KG1 (cell line): ENCODE data around the gene ANTXR1.

Experiments
- DNase-seq: peaks from one replicate; lab custom pipeline; 2025; lab: John Stamatoyannopoulos, UW

Gene ANTXR1

DNA sequence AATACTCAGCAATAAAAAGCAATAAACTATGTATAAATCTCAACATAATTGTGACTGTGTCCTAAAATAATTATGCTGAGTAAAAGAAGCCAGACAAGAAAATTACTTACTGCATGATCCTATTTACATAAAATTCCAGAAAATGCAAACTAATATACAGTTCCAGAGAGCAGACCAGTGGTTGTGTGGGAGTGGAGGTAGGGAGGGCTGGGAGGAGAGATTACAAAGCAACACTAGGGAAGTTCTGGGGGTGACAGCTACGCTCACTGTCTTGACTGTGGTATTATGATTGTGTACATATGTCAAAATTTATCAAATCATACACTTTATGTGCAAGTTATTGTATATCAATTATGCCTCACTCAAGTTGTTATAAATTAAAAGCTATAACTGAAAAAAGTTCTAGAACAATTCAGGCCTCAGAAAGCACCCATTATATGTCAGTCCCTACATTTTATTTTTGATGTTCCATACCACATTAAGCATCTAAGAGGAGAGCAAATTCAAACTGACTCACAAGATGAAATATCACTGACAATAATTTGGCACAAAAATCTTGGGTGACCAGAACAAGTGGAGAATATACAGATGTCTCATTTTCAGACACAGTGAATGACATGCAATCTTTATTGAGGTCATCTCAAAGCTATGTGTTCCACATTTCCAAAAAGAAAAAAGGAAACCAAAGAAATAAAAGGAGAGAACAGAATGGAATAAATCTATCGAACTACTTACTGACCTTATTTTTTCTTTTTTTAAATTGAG, 85.1 kb downstream of the ANTXR1 start:
- no peak for DNase-seq

DNA sequence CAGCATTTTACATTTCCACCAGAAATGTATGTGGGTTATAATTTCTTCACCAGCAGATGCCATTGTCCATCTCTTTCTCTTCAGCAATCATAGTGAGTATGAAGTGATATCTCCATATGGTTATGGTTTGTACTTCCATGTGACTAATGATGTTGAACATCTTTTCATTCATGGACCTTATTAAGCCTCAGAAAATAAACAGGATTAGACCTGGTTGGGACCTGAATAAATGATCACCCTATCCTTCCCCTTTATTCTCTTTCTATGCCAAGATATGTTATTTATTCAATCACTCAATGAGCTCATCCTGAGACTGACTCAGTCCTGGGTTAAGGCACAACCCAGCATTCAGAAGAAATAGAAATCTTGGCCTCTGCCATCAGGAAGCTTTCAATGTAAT, 86.6 kb downstream of the ANTXR1 start:
- DNase-seq = no peak

DNA sequence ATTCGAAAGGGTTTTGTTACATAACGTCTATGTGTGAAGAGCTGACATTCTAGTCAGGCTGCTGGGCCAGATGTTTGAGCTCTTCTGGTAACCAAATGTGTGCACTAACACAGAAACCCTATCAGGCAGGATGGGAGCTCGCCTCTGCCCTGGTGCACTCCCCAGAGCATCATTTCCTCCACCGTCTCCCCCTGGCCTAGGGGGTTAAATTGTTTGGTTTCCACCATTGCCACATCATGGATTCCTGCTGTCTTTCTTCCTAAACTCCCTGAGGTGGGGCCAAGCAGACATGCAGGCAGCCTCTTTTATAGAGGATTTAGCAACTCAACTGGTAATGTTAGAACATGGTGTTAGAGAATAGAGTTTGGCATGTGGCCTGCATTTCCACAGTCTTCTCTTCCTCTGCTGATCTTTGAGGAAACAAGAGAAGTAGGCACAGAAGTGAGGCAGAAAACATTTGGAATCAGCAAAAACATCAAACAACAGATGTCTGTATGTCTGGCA, 87.3 kb downstream of the ANTXR1 start:
- DNase-seq = no peak

DNA sequence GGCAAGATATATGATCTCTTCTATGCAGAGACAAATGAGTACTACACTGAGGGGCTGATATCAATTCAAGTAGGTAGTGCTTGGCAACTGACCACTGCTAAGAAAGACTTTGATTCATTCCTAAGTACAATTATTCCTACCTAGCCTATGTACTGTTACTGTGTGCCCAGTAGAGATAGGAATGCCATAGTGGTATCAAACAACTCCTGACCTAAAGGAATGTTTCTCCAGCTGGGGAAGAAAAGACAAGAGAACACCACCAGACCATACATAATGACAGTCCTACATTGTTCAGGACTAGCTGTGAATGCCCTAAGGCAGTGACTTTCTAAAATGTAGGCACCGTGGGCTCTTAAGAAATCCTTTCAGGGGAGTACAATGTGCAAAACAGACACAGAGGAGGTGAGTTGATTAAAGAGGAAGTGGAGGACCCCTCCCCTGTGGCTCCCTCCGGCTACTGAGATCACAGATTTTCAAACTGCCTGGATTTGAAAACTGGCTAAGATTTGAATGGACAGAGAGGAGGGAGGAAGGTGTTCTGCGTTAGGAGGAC, 89.1 kb downstream of the ANTXR1 start:
- DNase-seq = no peak

DNA sequence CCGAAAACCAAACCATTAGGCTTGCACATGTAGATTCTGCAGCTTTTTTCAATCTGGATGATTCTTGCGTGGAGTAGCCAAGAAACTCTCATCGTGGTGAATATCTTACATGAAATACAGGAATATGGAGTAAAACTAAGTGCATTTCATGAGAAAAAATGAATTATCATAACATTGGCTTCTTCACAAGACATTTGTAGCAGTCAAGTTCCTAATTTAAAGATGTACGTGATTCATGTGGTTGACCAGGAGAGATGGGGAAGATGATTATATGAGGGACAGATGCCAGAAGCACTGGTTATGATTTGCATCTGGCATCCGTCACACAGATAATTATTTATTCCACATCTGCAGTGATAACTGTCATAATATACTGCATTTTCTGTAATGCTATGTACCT, 90.4 kb downstream of the ANTXR1 start:
- DNase-seq = no peak

DNA sequence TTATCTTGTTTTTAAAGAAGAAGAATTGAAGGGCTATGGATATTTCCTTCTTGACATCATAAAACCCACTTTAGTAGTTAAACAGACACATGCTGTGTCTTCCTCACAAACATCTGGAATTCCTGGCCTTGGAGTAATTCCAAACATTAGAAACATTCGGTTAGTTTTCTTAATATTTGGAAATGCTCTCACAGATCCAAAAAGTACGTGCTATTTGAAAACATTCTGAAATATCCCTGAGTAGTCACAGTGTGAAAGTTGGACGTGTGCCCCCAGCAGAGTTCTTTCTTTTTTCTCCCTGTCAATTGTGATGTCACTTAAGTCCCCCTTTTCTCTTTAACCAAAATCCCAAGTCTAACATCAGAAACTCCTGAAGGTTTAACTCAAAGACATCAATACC, 91.3 kb downstream of the ANTXR1 start:
- no peak for DNase-seq

DNA sequence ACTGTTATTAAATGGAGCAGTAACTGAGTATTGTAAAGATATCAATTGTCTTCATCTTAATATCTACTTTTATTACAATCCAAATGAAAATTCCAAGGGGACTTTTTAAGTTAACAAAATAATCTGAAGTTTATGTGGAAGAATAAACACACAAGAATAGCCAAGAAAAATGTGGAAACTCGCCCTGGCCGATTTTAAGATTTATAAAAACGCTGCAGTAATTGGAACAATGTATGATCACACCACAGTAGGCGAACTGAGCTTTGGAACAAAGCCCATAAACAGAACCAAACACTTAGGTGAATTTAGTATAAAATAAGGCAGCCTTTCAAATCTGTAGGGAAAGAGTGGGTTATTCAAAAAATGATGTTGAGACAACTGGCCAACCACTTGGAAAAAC, 96.3 kb downstream of the ANTXR1 start:
- DNase-seq = no peak

DNA sequence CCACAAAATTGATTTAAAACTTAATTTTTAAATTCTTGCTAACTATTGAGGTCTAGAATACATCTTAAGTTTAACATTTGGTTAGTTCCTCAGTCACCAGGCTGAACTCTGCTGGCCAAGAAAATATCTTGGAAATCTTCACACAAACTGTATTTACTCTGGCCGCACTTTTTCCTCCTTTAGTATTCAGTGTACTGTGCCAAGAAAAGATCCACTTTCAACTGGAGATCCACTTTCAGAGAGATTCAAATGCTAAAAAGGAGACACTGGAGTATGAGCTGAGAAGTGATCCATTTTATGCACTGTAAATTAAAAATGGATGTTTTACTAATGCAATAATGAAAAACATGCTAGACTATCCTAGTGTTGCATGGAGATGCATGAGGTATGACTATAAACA, 98.1 kb downstream of the ANTXR1 start:
- DNase-seq = no peak

DNA sequence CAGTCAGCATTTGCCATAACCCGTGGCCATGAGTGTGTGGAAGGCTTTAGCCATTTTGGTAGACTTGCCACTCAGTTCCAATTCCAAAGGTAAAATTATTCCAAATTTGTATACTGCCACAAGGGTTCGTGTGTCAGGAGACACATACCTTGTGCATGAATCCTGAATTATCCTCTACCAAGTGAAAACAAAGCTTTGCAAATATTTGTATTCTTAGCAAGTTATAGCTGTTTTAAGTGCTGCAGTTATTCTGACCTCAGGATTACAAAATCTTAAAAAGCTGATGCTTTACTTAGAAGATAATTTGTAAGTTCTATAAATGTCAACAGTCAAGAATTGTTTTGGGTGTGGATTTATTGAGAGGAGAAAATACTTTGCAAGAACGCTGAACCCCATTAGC, 100.6 kb downstream of the ANTXR1 start:
- no peak for DNase-seq

DNA sequence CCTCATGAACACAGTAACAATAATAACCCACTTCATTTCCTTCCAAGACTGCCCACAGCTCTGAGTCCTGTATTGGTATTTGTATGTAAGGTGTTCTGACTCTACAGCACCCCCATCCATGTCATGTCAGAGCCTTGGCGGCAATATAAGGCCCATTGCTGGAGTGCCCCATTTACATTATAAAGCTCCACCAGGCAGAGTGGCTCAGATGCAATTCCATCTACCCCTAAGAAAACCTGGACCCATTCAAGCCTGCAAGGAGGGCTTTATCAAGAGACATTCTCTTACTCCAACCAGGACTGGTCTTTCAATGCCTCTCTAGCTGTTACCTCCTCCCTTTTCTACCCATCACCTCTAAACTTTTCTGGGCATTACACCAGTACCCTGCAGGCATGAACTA, 101.6 kb downstream of the ANTXR1 start:
- no peak for DNase-seq

DNA sequence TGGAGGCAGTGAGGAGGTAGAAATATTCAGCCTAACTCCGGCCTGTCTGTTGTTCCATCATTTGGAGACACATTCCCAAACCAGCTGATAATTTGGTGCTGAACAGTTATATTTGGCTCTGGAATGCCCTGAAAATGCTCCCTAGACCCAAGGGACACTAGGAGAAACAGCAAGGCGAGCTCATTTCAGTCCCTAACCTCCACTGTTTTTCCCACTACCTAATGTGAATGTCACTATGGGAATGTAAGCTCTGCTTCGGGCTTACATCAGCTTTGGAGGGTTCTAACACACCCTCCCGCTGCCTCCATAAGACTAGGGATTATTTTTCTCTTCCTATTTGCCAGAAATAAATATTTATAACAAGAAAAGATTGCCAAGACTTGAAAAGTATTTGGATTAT, 103.5 kb downstream of the ANTXR1 start:
- no peak for DNase-seq

DNA sequence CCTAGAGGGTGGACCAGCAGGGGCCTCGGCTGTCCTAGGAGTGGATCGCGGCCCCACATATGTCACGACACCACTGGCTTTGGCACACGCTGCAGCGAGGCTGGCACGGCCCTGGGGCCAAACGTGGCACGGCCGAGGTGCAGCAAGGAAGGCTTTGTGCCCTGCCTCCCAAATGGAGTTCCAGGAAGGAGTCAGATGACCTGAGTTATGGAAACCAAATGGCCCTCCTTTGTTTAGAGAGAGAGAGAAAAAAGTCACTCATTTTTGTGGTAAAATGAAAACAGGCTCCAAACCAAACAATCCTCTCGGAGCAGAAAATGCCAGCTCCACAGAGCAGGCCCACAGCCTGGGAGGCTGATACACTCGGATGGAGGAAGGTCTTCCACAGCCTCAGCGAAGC, 105.6 kb downstream of the ANTXR1 start:
- DNase-seq = no peak

DNA sequence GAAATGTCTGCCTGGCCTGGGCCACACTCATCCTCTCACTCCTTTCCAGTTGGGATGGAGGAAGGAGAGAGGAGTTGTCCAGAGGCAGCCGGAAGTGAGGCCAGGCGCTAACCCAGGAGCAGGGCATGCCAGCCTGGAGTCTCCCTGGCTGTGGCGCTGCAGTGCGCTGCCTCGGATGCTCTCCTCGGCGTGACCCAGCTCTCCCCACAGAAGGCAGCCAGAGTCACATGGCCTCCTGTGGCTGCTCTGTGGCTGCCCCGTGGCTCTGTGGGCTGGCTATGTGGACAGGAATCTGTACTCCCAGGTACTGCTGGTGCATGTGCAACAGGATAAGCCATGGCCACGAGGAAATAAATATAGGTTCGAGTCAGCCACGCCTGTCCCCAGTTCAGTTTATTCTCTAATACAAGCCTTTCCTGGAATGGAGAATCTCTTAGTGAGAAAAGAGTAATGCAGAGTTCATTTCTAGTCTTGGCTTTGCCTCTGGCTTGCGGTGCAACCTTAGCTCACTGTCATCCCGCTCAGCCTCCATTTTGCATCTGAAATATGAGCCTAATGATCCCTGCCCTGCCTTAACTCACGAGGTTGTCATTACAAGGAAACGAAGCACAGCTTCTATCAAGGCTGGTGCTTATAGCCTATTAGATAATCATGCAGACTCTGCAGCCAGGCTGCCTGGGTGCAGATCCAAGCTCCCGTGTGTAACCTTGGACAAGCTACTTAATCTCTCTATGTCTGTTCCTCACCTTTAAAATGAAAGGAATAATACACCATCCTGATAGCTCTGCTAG, 106.3 kb downstream of the ANTXR1 start:
- DNase-seq = no peak

DNA sequence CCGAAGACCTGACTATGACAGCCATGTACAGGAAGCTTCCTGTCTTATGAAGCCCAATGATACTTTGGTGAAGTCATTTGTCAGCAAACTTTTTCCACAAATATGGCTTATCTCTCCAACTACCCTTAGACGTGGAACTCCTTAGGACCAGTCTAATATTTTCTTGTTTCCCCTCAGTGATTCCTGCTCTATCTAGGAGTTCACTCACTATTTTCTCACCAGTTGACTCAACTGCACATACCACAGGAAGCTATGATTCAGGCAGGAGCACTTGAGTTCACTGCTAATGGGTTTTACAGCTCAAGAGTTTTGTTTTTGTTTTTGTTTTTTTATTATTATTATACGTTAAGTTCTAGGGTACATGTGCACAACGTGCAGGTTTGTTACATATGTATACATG, 109.3 kb downstream of the ANTXR1 start:
- DNase-seq = no peak

DNA sequence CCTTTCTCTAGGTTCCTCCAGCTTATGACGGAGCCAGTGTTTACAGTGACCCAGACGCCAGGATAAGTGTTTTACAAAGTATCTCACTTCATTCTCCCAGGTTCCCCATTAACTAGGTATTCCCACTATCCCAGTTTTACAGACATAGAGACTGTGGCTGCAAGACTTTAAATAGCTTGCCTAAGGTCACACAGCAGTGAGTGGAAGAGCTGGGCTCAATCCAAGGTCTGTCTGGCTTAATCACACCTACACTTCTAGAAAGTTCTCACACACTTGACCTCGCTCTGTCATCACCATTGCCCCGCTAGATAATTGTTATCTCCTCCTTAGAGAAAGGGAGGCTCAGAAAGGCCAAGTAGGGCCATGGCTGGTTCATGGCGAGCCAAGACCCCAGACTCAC, 110.2 kb downstream of the ANTXR1 start:
- no peak for DNase-seq

DNA sequence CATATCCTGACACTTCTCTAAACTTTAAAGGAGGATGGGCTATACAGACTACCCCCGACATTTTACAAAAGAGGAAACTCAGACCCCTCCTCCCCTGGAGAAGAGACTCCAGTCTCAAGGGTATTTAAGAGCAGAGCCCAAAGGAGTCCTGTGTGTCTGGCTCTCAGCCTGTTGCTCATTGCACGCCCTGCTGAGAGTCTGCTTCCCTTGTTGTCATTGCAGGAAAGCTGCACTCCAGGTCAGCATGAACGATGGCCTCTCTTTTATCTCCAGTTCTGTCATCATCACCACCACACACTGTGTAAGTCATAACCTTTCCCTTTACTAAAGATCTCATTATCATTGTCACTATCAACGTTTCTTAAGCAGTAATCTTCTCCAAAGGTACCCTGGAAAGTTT, 111.4 kb downstream of the ANTXR1 start:
- DNase-seq = no peak

DNA sequence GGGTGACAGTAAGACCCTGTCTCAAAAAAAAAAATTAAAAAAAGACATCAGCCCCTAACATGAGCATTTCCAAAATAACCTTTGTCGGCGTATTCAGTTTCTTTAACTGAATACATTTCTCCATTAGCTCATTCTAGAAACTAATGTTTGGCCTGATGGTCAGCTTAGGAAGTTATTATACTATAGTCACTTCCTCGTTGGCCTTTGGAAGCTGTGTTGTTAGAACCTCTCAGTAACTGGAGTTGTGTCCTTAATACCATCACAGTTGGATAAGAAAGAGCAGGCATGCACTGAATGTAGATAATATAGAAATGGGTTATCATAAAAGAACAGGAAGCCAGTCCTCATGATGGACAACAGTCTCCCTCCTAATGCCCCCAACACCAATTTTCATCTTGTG, 112.8 kb downstream of the ANTXR1 start:
- DNase-seq = no peak

DNA sequence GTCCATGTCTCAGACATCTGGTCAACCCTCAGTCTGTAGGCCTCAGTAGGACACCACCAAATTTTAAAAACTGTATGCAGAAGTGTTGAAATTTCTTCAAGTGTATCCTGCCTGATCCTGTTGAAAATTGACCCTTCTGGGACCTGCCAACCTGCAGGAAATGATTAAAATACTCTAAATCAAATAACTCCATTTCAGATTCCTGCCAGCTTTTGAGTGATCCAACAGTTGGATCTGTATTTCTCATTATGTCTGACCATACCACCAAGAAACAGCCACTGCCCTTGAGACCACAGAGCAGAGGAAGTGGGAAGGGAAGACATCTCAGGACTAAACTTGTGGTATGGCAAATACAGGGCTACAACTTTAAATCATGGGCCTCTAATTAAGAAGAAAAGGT, 113.4 kb downstream of the ANTXR1 start:
- DNase-seq = no peak

DNA sequence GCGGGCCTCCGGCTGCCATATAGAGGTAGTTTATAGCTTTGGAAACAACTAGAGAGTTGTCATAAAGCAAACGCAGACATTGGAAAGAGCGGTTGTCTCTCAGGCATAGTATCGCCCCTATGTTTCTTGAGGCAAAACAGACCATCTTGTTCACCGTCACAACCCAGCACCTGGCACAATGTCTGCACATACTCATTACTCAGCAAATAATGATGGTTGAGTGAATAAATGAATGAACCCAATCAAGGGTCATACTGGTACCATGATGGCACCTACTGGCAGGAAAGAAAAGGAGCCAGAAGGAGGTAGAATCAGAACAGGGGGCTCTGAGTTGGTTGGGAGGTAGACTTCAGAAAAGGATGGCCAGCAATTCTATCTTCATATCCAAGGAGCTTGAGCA, 118.5 kb downstream of the ANTXR1 start:
- DNase-seq = no peak

DNA sequence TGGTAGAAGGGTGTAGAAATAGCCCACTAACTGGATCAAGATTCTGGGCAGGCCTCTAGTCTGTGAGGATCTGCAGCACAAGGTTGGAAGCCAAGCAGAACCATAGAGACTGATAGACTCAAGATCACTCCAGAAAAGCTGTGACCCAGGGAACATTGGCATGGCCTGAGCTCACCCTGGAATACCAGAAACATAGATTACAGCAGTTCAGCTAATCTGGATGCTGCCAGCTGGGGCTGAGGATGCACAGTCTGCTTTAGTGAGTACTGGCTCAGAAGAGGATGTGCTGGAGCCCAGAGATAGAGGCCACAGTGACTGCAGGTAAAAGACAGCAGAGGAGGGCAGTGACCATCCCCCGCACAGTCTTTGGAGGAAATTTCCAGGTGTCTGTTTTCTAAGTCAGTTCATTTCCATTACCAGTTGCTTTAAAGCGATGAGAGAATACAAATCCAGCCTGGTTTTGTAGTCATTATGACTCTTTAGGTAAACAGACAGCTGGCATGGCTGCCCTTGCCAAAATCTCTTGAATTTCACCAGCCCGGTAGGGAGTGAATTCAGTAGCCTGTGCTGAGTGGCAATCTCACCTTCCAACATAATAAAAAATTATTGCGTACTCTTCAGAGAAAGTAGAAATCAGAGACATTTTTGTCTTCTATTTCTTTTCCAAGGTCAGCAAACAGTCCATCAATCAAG, 119.2 kb downstream of the ANTXR1 start:
- DNase-seq = no peak

DNA sequence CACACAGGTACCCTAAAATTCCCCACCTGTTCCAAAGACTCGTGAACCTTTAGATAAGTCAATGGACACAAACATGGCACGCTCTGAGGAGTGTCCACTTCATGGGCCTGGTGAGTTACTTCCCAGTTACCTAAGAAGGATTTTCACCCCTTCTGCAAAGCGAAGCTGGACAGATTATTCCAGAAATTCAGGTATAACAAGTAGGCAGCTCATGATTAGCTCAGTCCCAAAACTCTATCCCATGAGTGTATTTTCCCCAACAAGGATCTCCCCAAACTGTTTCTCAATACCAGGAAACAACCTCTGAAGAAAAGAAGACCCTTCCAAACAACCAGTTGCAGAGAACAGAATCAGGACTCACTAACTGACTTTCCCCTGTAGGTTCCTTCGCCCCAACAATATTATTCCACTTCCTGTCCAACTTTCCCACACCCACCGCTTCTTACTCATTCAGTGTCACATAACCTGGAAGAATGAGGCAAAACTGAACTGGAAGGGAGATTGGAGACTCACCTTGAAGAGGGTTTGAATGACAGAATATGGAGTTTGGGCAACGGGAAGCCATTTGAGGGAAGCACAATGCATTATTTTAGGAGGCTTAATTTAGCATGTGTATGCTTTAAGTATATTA, 120.1 kb downstream of the ANTXR1 start:
- no peak for DNase-seq

DNA sequence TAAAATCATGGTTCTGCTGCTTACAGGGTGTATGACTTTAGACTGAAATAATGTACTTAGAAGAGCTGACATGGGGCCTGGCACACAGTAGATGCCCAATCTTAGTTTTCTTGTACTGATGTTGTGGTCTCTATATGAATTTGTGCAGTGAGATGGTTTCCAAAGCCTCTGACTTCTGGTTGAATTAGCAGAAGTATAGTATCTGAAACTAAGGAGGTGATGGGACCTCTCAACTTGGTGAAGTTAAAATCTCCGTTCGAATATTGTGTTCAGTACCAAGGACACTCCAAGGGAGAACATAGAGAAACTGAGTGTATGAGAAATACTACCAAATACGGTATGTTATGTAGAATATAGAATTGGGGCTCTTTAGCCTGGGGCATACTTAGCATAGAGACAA, 120.9 kb downstream of the ANTXR1 start:
- no peak for DNase-seq
